ENCODE results near the gene DOK5.

DNA sequence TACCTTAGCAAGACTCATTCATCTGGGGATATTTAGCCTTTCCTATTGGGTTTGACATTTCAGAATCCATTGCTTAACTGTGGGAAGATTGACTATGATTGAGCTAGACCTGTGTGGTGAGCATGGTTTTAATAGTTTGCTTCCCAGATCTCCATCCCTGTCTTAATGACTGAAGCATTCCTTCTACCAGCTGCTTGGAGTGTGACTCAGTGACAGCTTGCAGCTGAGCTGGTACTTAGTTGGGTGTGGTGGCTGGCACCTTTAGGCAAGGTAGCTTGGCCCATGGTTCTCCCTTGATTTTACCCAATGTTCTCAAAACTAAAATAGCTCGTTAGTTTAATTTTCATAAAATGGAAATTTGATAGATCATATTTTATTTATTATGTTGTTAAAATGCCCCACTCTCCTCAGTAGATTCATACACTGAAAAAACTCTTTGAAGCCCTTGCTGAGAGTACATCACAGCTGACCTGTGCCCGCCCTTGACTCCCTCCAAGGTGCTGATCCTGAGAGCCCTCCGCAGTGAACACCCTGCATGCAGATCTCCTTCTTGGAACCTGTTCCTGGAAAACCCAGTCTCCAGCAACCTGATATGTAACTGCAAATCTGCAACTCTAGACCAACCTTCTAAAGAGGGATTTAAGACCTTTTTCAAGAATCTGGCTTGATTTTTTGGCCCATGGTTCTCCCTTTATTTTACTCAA, 19.1 kb downstream of the DOK5 start:
- no peak for TF ChIP-seq CTCF (IDR thresholded peaks at IDR 0.05)
- no peak for TF ChIP-seq ZFX (IDR thresholded peaks at IDR 0.05; ENCODE audit: borderline replicate concordance)

Data from 22Rv1 (cell line).